ENCODE measurements around the gene SLC50A1.
A peak's percentile ranks its signal among the peaks of the same experiment; 100 is the strongest.

SLC50A1 gene

DNA sequence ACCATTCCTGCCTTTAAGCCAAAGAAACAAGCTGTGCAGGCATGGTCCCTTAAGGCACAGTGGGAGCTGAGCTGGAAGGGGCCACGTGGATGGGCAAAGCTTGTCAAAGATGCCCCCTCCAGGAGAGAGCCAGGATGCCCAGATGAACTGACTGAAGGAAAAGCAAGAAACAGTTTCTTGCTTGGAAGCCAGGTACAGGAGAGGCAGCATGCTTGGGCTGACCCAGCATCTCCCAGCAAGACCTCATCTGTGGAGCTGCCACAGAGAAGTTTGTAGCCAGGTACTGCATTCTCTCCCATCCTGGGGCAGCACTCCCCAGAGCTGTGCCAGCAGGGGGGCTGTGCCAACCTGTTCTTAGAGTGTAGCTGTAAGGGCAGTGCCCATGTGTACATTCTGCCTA is 1.3 kb upstream of the SLC50A1 start:
- no peak for DNase-seq (ENCODE audit: low read depth in 2 of 2)
- no peak overlapping the region for H3K4me3 ChIP-seq (replicated peaks in 1 of 2; ENCODE audit: low read depth in 2 of 2, low read length in 2 of 2)
- TF ChIP-seq, protein P1, sequence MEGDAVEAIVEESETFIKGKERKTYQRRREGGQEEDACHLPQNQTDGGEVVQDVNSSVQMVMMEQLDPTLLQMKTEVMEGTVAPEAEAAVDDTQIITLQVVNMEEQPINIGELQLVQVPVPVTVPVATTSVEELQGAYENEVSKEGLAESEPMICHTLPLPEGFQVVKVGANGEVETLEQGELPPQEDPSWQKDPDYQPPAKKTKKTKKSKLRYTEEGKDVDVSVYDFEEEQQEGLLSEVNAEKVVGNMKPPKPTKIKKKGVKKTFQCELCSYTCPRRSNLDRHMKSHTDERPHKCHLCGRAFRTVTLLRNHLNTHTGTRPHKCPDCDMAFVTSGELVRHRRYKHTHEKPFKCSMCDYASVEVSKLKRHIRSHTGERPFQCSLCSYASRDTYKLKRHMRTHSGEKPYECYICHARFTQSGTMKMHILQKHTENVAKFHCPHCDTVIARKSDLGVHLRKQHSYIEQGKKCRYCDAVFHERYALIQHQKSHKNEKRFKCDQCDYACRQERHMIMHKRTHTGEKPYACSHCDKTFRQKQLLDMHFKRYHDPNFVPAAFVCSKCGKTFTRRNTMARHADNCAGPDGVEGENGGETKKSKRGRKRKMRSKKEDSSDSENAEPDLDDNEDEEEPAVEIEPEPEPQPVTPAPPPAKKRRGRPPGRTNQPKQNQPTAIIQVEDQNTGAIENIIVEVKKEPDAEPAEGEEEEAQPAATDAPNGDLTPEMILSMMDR (IDR thresholded peaks at IDR 0.05; ENCODE audit: low read depth, low read length), result no peak

DNA sequence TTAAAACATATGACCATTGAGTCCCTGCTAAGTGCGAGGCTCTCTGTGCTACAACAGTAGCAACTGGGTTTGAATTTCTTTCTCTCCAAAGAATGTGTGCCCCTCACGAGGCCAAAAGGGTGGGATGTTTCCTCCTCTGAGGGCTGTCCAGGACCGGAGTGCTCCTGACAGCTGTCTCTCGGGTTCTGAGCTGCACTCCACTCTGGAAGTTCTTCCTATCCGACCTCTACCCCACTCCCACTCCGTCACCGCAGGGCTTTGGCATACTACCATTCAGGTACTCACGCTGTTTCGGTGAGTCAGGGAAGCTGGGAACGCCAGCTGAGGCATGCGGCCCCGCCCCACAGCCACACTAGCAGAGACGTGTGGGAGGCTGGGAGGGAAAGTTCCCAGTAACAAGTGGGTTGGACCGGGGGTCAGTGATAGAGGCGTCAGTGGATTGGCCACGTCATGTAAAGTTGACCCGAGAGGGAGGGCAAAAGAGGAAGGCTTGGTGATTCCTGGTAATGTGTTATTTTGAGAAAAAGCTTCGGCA is 705 bp upstream of the SLC50A1 start:
- DNase-seq (ENCODE audit: low read depth in 2 of 2), result peak; percentile 97 to 98
- TF ChIP-seq, protein P1 (IDR thresholded peaks at IDR 0.05; ENCODE audit: low read depth, low read length), result no peak
- H3K4me3 ChIP-seq (replicated peaks in 1 of 2; ENCODE audit: low read depth in 2 of 2, low read length in 2 of 2), result peak overlapping the region; percentile 75 to 79

DNA sequence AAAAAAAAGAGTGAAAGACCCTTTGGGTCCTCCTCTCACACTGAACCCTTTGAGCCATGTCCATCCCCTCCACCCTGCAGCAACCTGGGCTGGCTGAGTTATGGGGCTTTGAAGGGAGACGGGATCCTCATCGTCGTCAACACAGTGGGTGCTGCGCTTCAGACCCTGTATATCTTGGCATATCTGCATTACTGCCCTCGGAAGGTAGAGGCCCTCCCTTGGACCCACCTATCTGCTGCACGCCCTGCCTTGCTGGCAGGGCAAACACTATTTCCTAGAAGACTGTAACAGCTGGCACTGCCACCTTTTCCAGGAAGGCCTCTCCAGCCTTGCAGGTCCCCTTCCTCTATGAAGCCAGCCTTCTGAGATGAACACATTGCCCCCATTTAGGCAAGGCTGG is 1.1 kb downstream of the SLC50A1 start:
- TF ChIP-seq, protein P1 (IDR thresholded peaks at IDR 0.05; ENCODE audit: low read depth, low read length), result no peak
- H3K4me3 ChIP-seq (replicated peaks in 1 of 2; ENCODE audit: low read depth in 2 of 2, low read length in 2 of 2), result peak overlapping the region; percentile 48 to 75
- no peak for DNase-seq (ENCODE audit: low read depth in 2 of 2)

DNA sequence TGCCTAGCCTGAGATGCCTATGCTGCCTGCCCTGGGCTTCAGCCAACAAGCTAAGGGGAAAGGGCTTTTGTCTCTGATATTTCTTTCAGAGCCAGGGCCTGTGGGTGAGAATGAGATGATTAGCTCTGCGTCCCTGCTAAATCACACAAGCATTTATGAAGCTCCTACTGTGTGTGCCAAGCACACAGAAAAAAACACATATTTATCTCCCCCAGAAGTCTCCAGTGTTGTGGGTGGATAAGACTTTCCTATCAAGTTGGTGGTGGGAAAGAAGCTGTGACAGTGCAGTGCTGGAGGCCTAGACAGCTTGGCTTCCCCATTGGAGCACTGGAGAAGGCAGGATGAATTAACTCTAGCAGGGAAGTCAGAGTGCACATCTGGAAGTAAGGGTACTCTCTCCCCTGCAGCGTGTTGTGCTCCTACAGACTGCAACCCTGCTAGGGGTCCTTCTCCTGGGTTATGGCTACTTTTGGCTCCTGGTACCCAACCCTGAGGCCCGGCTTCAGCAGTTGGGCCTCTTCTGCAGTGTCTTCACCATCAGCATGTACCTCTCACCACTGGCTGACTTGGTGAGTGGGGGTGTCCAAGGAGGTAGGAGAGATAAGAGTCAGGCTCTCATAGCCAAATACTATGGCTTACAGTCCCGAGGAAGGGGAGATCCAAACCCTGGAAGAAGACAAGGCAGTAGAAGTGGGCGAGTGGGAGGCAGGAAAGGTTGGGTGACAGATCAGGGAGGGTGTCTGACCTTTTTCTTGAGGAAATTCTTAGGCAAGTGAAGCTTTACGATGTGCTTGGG is 1.7 kb downstream of the SLC50A1 start:
- peak overlapping the region; percentile 48 to 75 for H3K4me3 ChIP-seq (replicated peaks in 1 of 2; ENCODE audit: low read depth in 2 of 2, low read length in 2 of 2)
- TF ChIP-seq, protein P1 (IDR thresholded peaks at IDR 0.05; ENCODE audit: low read depth, low read length), result no peak

DNA sequence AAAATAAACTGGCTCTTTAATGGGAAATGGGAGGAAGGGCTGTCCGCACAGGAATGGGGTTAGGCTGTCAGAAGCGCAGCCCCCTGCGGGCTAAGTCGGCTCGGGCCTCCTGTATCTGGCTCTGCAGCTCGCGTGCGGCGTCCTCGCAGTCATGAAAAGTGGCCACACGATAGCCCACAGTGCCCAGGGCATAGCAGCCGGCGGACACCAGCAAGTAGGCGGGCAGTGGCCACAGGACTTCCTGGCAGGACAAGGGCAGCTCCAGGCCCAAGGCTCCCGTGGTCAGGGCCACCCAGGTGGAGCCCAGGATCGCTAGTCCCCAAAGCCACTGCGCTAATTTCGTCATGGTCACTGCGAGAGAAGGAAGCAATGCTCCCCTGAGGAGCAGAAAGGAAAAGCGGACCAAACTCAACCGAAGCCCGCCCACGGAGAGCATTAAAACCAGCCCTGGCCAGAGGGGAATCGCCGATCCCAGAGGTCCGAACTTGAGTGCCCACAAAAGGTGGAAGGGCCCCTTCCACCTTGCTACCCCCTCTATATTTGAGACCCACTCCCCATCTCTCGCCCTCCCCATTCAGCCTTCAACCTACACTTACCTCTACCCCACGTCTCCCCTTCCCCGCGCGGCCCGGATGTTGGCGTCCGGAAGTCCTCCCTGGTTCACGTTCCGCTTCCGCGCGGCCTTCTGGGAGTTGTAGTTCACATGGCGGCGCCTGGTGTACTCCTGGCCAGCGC is 4.4 kb downstream of the SLC50A1 start, which contains the start of gene DPM3:
TSS of gene DPM3 (minus strand) at position 637 of the 735 bp plus-strand sequence. CDS start at position 346, 291 bp downstream.
- TF ChIP-seq, protein P1 (IDR thresholded peaks at IDR 0.05; ENCODE audit: low read depth, low read length), result no peak
- peak within 1 kb of the TSS; percentile 85 to 90 for H3K4me3 ChIP-seq (replicated peaks in 1 of 2; ENCODE audit: low read depth in 2 of 2, low read length in 2 of 2)
- peak; percentile 80 to 81 for DNase-seq (ENCODE audit: low read depth in 2 of 2)

More for the DNA sequence above, 1.7 kb downstream of the SLC50A1 start:
- DNase-seq (ENCODE audit: low read depth in 2 of 2), result no peak

DNA sequence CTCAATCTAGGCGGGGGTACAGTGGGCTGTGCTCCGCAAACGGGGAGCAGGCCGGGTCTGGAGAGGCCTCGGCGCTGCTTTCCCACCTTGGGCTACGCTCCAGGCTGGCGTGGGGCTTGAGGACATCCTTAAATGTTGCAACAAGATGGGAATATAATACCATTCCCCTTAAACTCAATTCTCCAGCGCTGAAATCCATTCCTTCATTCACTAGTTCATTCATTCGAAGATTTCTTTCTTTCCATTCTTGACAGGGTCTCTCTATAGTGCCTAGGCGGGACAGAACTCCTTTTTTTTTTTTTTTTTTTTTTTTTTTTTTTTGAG is 4.9 kb downstream of the SLC50A1 start:
- DNase-seq (ENCODE audit: low read depth in 2 of 2), result no peak
- peak overlapping the region; percentile 85 to 90 for H3K4me3 ChIP-seq (replicated peaks in 1 of 2; ENCODE audit: low read depth in 2 of 2, low read length in 2 of 2)
- TF ChIP-seq, protein P1 (IDR thresholded peaks at IDR 0.05; ENCODE audit: low read depth, low read length), result no peak

Data from cardiac fibroblast (primary cell).